GM12873 (cell line): ENCODE data around the gene HNRNPUL2.

Source experiments
- CTCF ChIP-seq: IDR thresholded peaks from 2 replicates; pipeline ENCODE4 v1.5.1; 2012; ENCODE audit warnings: low read depth, mild to moderate bottlenecking, moderate library complexity, low read length, control low read depth; ENCODE audit not compliant: insufficient read depth; ENCODE audit errors: missing control alignments

HNRNPUL2 gene

GRCh38 chr11:62687508-62688396 is 39.5 kb downstream of the HNRNPUL2 start:
- no peak for TF ChIP-seq CTCF

GRCh38 chr11:62682518-62682917 is 44.7 kb downstream of the HNRNPUL2 start:
- TF ChIP-seq CTCF = no peak

- peak; percentile 76 for TF ChIP-seq CTCF
These were observed 46.4 kb downstream of the HNRNPUL2 start for GRCh38 chr11:62680825-62681240.

GRCh38 chr11:62678770-62679696 is 48.2 kb downstream of the HNRNPUL2 start, which contains the start of gene UBXN1:
UBXN1 (minus strand) TSS chr11:62679073; CDS start chr11:62678923, 150 bp downstream.
- TF ChIP-seq CTCF = no peak

- no peak for TF ChIP-seq CTCF
These were observed 48.9 kb downstream of the HNRNPUL2 start for GRCh38 chr11:62678433-62678769.

GRCh38 chr11:62677714-62678113 is 49.5 kb downstream of the HNRNPUL2 start:
- no peak for TF ChIP-seq CTCF

GRCh38 chr11:62677156-62677555 is 50.1 kb downstream of the HNRNPUL2 start:
- no peak for TF ChIP-seq CTCF
